H1 (cell line): ENCODE results near the gene CCL4. TPM values are rescaled to one million over a fixed set of nuclear protein-coding genes. Genes with fewer than 3 reads are reported as not detected.

ENCODE experiments used
- CTCF ChIA-PET: fragments of 300-600 bp; sonication (Branson Sonifier 250); formaldehyde crosslinking; loops from one replicate; lab custom pipeline; 2021; ENCODE audit not compliant: partially characterized antibody; lab: Charles Lee
- POLR2A ChIA-PET: fragments of 300-600 bp; sonication (Branson Sonifier 250); formaldehyde crosslinking; loops from one replicate; lab custom pipeline; 2021; ENCODE audit warnings: inconsistent platforms; ENCODE audit not compliant: partially characterized antibody; lab: Charles Lee
- DNase-seq, 2 experiments: peaks; one replicate each; pipeline versions ENCODE4 v3.0.0 to v3.0.0-alpha.2; 2010 to 2022; ENCODE audit warnings: low spot score in 2 of 2, low read depth in 1 of 2, mixed read lengths in 1 of 2
- FAIRE-seq: peaks from 2 replicates; lab custom pipeline; 2011; peaks lifted over from hg19 to GRCh38; lab: Jason Lieb, UNC
- H2AFZ ChIP-seq: 2 replicates; pipeline ENCODE4 v1.8.1; 2012; ENCODE audit warnings: low read length, inconsistent platforms
- H2AK5ac ChIP-seq: 2 replicates; pipeline ENCODE4 v1.6.1; 2013; ENCODE audit warnings: low read depth, low read length
- H2BK120ac ChIP-seq: replicated peaks from 2 replicates; pipeline ENCODE3; 2013; ENCODE audit warnings: low read depth, low read length, inconsistent platforms
- H2BK12ac ChIP-seq: 2 replicates; pipeline ENCODE4 v1.6.1; 2013; ENCODE audit warnings: low read depth, low read length
- H2BK15ac ChIP-seq: 2 replicates; pipeline ENCODE4 v1.6.1; 2013; ENCODE audit warnings: low read length
- H2BK20ac ChIP-seq: 2 replicates; pipeline ENCODE4 v1.6.1; 2013; ENCODE audit warnings: low read length
- H2BK5ac ChIP-seq: 2 replicates; pipeline ENCODE4 v1.6.1; 2013; ENCODE audit warnings: low read depth, low read length
- H3K14ac ChIP-seq: 2 replicates; pipeline ENCODE4 v1.6.1; 2013; ENCODE audit warnings: inconsistent platforms; ENCODE audit not compliant: insufficient read length
- H3K18ac ChIP-seq: 2 replicates; pipeline ENCODE4 v1.6.1; 2013; ENCODE audit warnings: low read length; ENCODE audit errors: extremely low read depth
- H3K23ac ChIP-seq: 2 replicates; pipeline ENCODE4 v1.6.1; 2013; ENCODE audit warnings: inconsistent platforms; ENCODE audit not compliant: insufficient read length
- H3K23me2 ChIP-seq: 2 replicates; pipeline ENCODE4 v1.6.1; 2013; ENCODE audit warnings: low read depth, low read length
- H3K27ac ChIP-seq: 2 replicates; pipeline ENCODE4 v1.6.1; 2011; ENCODE audit warnings: low read depth, low read length, inconsistent platforms
- H3K27me3 ChIP-seq, 4 experiments: replicated peaks in 1 of 4; 1 replicate in 1 of 4; 2 replicates in 3 of 4; pipeline versions ENCODE4 v1.6.1 to v1.8.1; 2011 to 2013; ENCODE audit warnings: low read length in 3 of 4, mild to moderate bottlenecking in 3 of 4, inconsistent platforms in 2 of 4, mixed read lengths in 2 of 4, moderate library complexity in 1 of 4; ENCODE audit not compliant: control insufficient read depth in 3 of 4, insufficient read depth in 3 of 4; ENCODE audit errors: extremely low read depth in 1 of 4
- H3K36me3 ChIP-seq, 4 experiments: 2 replicates each; pipeline versions ENCODE4 v1.6.1 to v1.8.1; 2011 to 2013; ENCODE audit warnings: mild to moderate bottlenecking in 4 of 4, low read length in 3 of 4, moderate library complexity in 2 of 4, control low read depth in 1 of 4, inconsistent platforms in 1 of 4; ENCODE audit not compliant: insufficient read depth in 4 of 4, control insufficient read depth in 2 of 4
- H3K4ac ChIP-seq: replicated peaks from 2 replicates; pipeline ENCODE3; 2013; ENCODE audit warnings: low read length, low read depth, mixed read lengths, inconsistent platforms; ENCODE audit not compliant: insufficient read length
- H3K4me1 ChIP-seq, 4 experiments: replicated peaks in 1 of 4; 1 replicate in 1 of 4; 2 replicates in 3 of 4; pipeline versions ENCODE4 v1.6.1 to v1.8.1; 2011 to 2013; ENCODE audit warnings: low read length in 3 of 4, inconsistent platforms in 2 of 4, mixed read lengths in 1 of 4; ENCODE audit not compliant: insufficient read depth in 4 of 4, control insufficient read depth in 3 of 4
- H3K4me2 ChIP-seq, 2 experiments: 2 replicates each; pipeline versions ENCODE4 v1.6.1 to v1.8.1; 2011 to 2013; ENCODE audit warnings: low read depth in 2 of 2, low read length in 2 of 2, control low read depth in 1 of 2, inconsistent platforms in 1 of 2, mild to moderate bottlenecking in 1 of 2; ENCODE audit not compliant: insufficient read depth in 1 of 2
- H3K4me3 ChIP-seq, 4 experiments: fragments of 200-600, 300-600 bp in 1 of 4; sonication (generic), shearing (Covaris generic), sonication (Bioruptor Twin) in 1 of 4; 2 replicates each; pipeline versions ENCODE4 v1.5.1 to v1.8.1; 2011 to 2016; ENCODE audit warnings: low read length in 4 of 4, low read depth in 3 of 4, control low read depth in 2 of 4, inconsistent platforms in 2 of 4, mild to moderate bottlenecking in 2 of 4, mixed read lengths in 1 of 4, moderate library complexity in 1 of 4; ENCODE audit not compliant: insufficient read depth in 2 of 4; ENCODE audit errors: extremely low read depth in 1 of 4
- H3K56ac ChIP-seq: replicated peaks from 2 replicates; pipeline ENCODE3; 2013; ENCODE audit warnings: low read depth, mild to moderate bottlenecking, mixed read lengths, low read length, inconsistent platforms; ENCODE audit not compliant: insufficient read length
- H3K79me1 ChIP-seq: 2 replicates; pipeline ENCODE4 v1.6.1; 2013; ENCODE audit warnings: low read depth, low read length, control low read depth
- H3K79me2 ChIP-seq, 2 experiments: 2 replicates each; pipeline versions ENCODE4 v1.6.1 to v1.8.1; 2012 to 2013; ENCODE audit warnings: low read length in 2 of 2, mild to moderate bottlenecking in 2 of 2, inconsistent platforms in 1 of 2; ENCODE audit not compliant: insufficient read depth in 2 of 2, control insufficient read depth in 1 of 2
- H3K9ac ChIP-seq, 4 experiments: replicated peaks in 1 of 4; 1 replicate in 1 of 4; 2 replicates in 3 of 4; pipeline versions ENCODE4 v1.6.1 to v1.8.1; 2011 to 2013; ENCODE audit warnings: low read depth in 3 of 4, low read length in 3 of 4, control low read depth in 2 of 4, mild to moderate bottlenecking in 2 of 4, moderate library complexity in 2 of 4, inconsistent platforms in 1 of 4; ENCODE audit errors: extremely low read depth in 1 of 4
- H3K9me3 ChIP-seq, 2 experiments: 2 replicates each; pipeline versions ENCODE4 v1.6.1 to v1.8.1; 2012 to 2013; ENCODE audit warnings: mild to moderate bottlenecking in 2 of 2, moderate library complexity in 2 of 2, control low read depth in 1 of 2, inconsistent platforms in 1 of 2, low read depth in 1 of 2, low read length in 1 of 2, mixed read lengths in 1 of 2; ENCODE audit not compliant: insufficient read depth in 2 of 2
- H4K20me1 ChIP-seq, 2 experiments: replicated peaks in 1 of 2; 2 replicates each; pipeline versions ENCODE3 to v1.8.1; 2011 to 2013; ENCODE audit warnings: inconsistent platforms in 2 of 2, low read length in 2 of 2, mild to moderate bottlenecking in 1 of 2; ENCODE audit not compliant: insufficient read depth in 2 of 2, control insufficient read depth in 1 of 2
- H4K5ac ChIP-seq: 2 replicates; pipeline ENCODE4 v1.6.1; 2013; ENCODE audit warnings: low read length, low read depth, mixed read lengths, inconsistent platforms; ENCODE audit not compliant: insufficient read length
- H4K8ac ChIP-seq: 2 replicates; pipeline ENCODE4 v1.8.0; 2013; ENCODE audit warnings: mild to moderate bottlenecking, moderate library complexity, low read length, inconsistent platforms; ENCODE audit not compliant: insufficient read depth; ENCODE audit errors: extremely low read depth
- H4K91ac ChIP-seq: replicated peaks from 2 replicates; pipeline ENCODE3; 2013; ENCODE audit warnings: low read length, mixed read lengths, inconsistent platforms; ENCODE audit not compliant: insufficient read length
- BCL11A ChIP-seq, 2 experiments: IDR thresholded peaks; one replicate each; pipeline ENCODE4 v1.6.1; 2011; ENCODE audit warnings: low read depth in 2 of 2, low read length in 2 of 2, mild to moderate bottlenecking in 2 of 2
- CBX8 ChIP-seq: fragments of 300-800, 300-1000 bp; sonication (generic); IDR thresholded peaks from 2 replicates; pipeline ENCODE4 v1.7.1; 2016; ENCODE audit warnings: low read depth, low read length, borderline replicate concordance
- CREB1 ChIP-seq: IDR thresholded peaks from 2 replicates; pipeline ENCODE4 v1.6.1; 2012; ENCODE audit warnings: inconsistent platforms
- CTBP2 ChIP-seq: IDR thresholded peaks from 2 replicates; pipeline ENCODE4 v1.7.0; 2011; ENCODE audit warnings: borderline replicate concordance, mild to moderate bottlenecking, moderate library complexity, mixed read lengths, low read length; ENCODE audit not compliant: insufficient read depth, insufficient read length
- EP300 ChIP-seq, 2 experiments: IDR thresholded peaks; 1 replicate in 1 of 2; 2 replicates in 1 of 2; pipeline ENCODE4 v1.6.1; 2011 to 2012; ENCODE audit warnings: low read depth in 2 of 2, low read length in 2 of 2, mild to moderate bottlenecking in 2 of 2, borderline replicate concordance in 1 of 2, inconsistent platforms in 1 of 2, moderate library complexity in 1 of 2
- EZH2 ChIP-seq: fragments of 200-600 bp; sonication (generic); IDR thresholded peaks from 2 replicates; pipeline ENCODE4 v1.7.1; 2012; ENCODE audit warnings: low read depth, mild to moderate bottlenecking, moderate library complexity, low read length, inconsistent platforms; ENCODE audit not compliant: severe bottlenecking
- FOSL1 ChIP-seq: IDR thresholded peaks from 2 replicates; pipeline ENCODE4 v1.6.1; 2011; ENCODE audit warnings: mild to moderate bottlenecking, low read depth, low read length, moderate library complexity; ENCODE audit not compliant: insufficient read depth
- GABPA ChIP-seq: IDR thresholded peaks from 2 replicates; pipeline ENCODE4 v1.6.1; 2011; ENCODE audit warnings: mild to moderate bottlenecking, low read length, moderate library complexity, borderline replicate concordance; ENCODE audit not compliant: insufficient read depth
- GTF2F1 ChIP-seq: IDR thresholded peaks from 2 replicates; pipeline ENCODE4 v1.6.1; 2012; ENCODE audit warnings: low read depth, low read length, improper control_type of control experiment, borderline replicate concordance
- HDAC6 ChIP-seq: IDR thresholded peaks from one replicate; pipeline ENCODE4 v1.7.1; 2012; ENCODE audit warnings: low read depth, mild to moderate bottlenecking, inconsistent platforms, low read length, moderate library complexity
- POU5F1 ChIP-seq: IDR thresholded peaks from 2 replicates; pipeline ENCODE4 v1.6.1; 2011; ENCODE audit warnings: low read depth, mild to moderate bottlenecking, low read length, moderate library complexity
- RXRA ChIP-seq: IDR thresholded peaks from 2 replicates; pipeline ENCODE4 v1.6.1; 2011; ENCODE audit warnings: low read depth, mild to moderate bottlenecking, low read length, moderate library complexity; ENCODE audit not compliant: insufficient read depth
- SP4 ChIP-seq: IDR thresholded peaks from 2 replicates; pipeline ENCODE4 v1.6.1; 2012; ENCODE audit warnings: low read length, inconsistent platforms
- WGBS, 2 experiments: shearing (Covaris generic) in 1 of 2; methylation state at CpG; one replicate each; pipeline versions ENCODE4 v1.1.6 to v1.1.7; 2013 to 2015; ENCODE audit warnings: low lambda C conversion rate in 2 of 2, mixed read lengths in 2 of 2, inconsistent platforms in 1 of 2, low coverage in 1 of 2, missing lambda C conversion rate in 1 of 2; ENCODE audit not compliant: insufficient replicate concordance in 2 of 2, insufficient coverage in 1 of 2, insufficient read length in 1 of 2; ENCODE audit errors: extremely low coverage in 1 of 2, missing lambda C conversion rate in 1 of 2; 5-methylcytosine and 5-hydroxymethylcytosine counted together
- polyA plus RNA-seq, 7 experiments: library from polyadenylated mRNA; depleted of rRNA in 3 of 7; stranded (reverse) in 5 of 7; unstranded in 2 of 7; fragments of >200 nt in 5 of 7; fragments of 200-250 nt in 2 of 7; gene quantifications; 1 replicate in 5 of 7; 2 replicates in 1 of 7; 4 replicates in 1 of 7; pipeline versions ENCODE4 v1.2.1 to v1.2.3, GENCODE V29; 2011 to 2013; ENCODE audit warnings: missing spikeins in 2 of 7, mixed read lengths in 2 of 7
- total RNA-seq: library from RNA; stranded (reverse); fragmentation: NEBNext Ultra II Directional; extraction: Animal tissue kit (Norgen Biotek cat#: 25700); gene quantifications from 2 replicates; pipeline ENCODE4 v1.2.1, GENCODE V29; 2021

Gene CCL4
- total and polyA plus RNA-seq, 2 of the 8 experiments (the other 6 are each of a cell fraction or from before 2014, with no cell fraction given), result not detected

DNA sequence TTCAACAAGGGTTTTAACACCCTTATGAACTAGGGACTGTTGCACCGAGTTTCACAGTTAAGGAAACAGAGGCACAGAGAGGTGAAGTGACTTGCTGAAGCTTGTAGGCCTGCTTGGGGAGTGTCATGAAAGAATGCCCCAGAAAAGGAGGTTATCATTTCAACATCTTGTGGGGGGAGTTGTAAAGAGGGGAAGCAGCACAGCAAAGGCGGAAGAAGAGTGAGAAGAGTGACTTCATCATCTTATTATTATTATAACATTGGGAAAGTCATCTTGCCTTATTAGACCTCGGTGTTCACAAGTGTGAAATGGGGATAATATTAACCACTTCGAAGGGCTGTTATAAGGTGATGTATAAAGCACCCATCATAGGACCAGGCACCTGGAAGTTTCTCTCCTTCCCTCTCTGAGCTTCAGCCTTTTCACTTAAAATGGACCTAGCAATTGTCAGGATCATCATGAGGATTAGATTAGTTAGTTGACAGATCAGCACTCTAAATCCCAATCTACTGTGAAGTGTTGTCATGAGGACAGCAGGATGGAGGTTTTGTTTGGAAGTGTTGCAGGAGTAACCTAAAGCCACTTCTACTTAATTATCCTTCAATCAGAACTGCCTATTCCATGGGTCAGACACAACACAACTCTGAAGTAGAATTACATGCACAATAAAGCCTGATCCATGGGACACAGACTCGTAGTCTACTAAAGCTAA is 2.3 kb downstream of the CCL4 start:
- Histone ChIP-seq H3K4ac (no peak overlapping the region), H3K14ac (no peak overlapping the region), H3K79me2 (no peaks in the 10 kb centered on the region), H2AFZ (no peak overlapping the region), H3K23ac (no peak overlapping the region), H3K27ac (no peak overlapping the region), H3K4me1 (no peaks in the 10 kb centered on the region), H4K20me1 (no peaks in the 10 kb centered on the region), H3K4me3 (no peak overlapping the region), H3K9ac (no peak overlapping the region), H2BK15ac (no peak overlapping the region), H4K8ac (no peak overlapping the region), H3K23me2 (no peaks in the 10 kb centered on the region), H4K5ac (no peak overlapping the region), H2BK5ac (no peak overlapping the region), H3K9me3 (no peaks in the 10 kb centered on the region), H2BK12ac (no peak overlapping the region), H3K27me3 (no peaks in the 10 kb centered on the region), H4K91ac (no peak overlapping the region), H3K56ac (no peak overlapping the region), H3K18ac (no peak overlapping the region), H2AK5ac (no peak overlapping the region), H2BK20ac (no peak overlapping the region), H2BK120ac (no peak overlapping the region), H3K36me3 (no peaks in the 10 kb centered on the region), H3K79me1 (no peaks in the 10 kb centered on the region), H3K4me2 (no peak overlapping the region)
- FAIRE-seq (no peak), DNase-seq (no peak)
- 91% methylated on average over 5 of the region's 5 CpGs; no CpG with 5 or more reads in 1 of the 2 experiments for WGBS, 2 experiments
- ChIA-PET POLR2A (no interaction called here), CTCF (no interaction called here)
- no peak for TF ChIP-seq CBX8
- TF ChIP-seq GTF2F1, result no peak
- TF ChIP-seq GABPA, result no peak
- TF ChIP-seq RXRA, result no peak
- no peak for TF ChIP-seq EP300 (IDR thresholded peaks at IDR 0.05; ENCODE audit: borderline replicate concordance in 1 of 2, low read depth in 2 of 2, low read length in 2 of 2)
- no peak for TF ChIP-seq SP4
- no peak for TF ChIP-seq BCL11A (IDR thresholded peaks at IDR 0.05; ENCODE audit: low read depth in 2 of 2, low read length in 2 of 2)
- TF ChIP-seq CREB1, result no peak
- no peak for TF ChIP-seq HDAC6
- TF ChIP-seq EZH2, result no peak
- no peak for TF ChIP-seq CTBP2
- no peak for TF ChIP-seq FOSL1
- TF ChIP-seq POU5F1, result no peak
